SK-N-MC (cell line): ENCODE data around the gene PPFIA4.

Experiments used
- DNase-seq: peaks from one replicate; pipeline ENCODE4 v3.0.0-alpha.2; 2011; ENCODE audit warnings: low read depth, low spot score
- H3K27ac ChIP-seq: fragments of 200-600 bp; sonication (generic); 2 replicates; pipeline ENCODE4 v1.5.1; 2016; ENCODE audit warnings: mixed run types
- H3K36me3 ChIP-seq: fragments of 200-600 bp; sonication (generic); 2 replicates; pipeline ENCODE4 v1.6.1; 2017; ENCODE audit warnings: antibody characterized with exemption, low read length, mixed read lengths; ENCODE audit not compliant: insufficient read depth
- H3K4me3 ChIP-seq: fragments of 200-600 bp; sonication (generic); 2 replicates; pipeline ENCODE4 v1.5.1; 2016
- H3K9ac ChIP-seq: fragments of 200-600 bp; sonication (generic); 2 replicates; pipeline ENCODE4 v1.8.0; 2017; ENCODE audit warnings: mixed run types, mixed read lengths; ENCODE audit not compliant: insufficient read length
- H3K9me3 ChIP-seq: fragments of 200-600 bp; sonication (generic); 2 replicates; pipeline ENCODE4 v1.6.1; 2017; ENCODE audit warnings: low read depth, mild to moderate bottlenecking, antibody characterized with exemption, low read length, moderate library complexity, mixed read lengths
- EZH2 ChIP-seq: fragments of 200-600 bp; sonication (generic); IDR thresholded peaks from one replicate; pipeline ENCODE4 v1.6.1; 2017; ENCODE audit warnings: antibody characterized with exemption
- FOXP2 ChIP-seq: optimal IDR thresholded peaks from 2 replicates; pipeline ENCODE3; 2011; ENCODE audit warnings: mild to moderate bottlenecking, moderate library complexity; ENCODE audit not compliant: insufficient read depth; ENCODE audit errors: extremely low read length, control extremely low read depth
- POLR2AphosphoS5 ChIP-seq: IDR thresholded peaks from 2 replicates; pipeline ENCODE4 v1.6.1; 2012; ENCODE audit warnings: mild to moderate bottlenecking, low read depth, low read length, borderline replicate concordance

The PPFIA4 gene

GRCh38 chr1:203028067-203028783 lies 1.9 kb downstream of the PPFIA4 start:
- TF ChIP-seq FOXP2: no peak
- no peak for TF ChIP-seq EZH2
- no peak for TF ChIP-seq POLR2AphosphoS5
- H3K27ac ChIP-seq: no peak overlapping the region
- no peaks in the 10 kb centered on the region for H3K9me3 ChIP-seq
- H3K4me3 ChIP-seq: no peak overlapping the region
- DNase-seq: no peak
- H3K9ac ChIP-seq: no peak overlapping the region
- peaks cover 27% of the 10 kb centered on the region for H3K36me3 ChIP-seq

GRCh38 chr1:203028784-203029553 lies 2.7 kb downstream of the PPFIA4 start:
- no peak overlapping the region for H3K27ac ChIP-seq
- peaks cover 20% of the 10 kb centered on the region for H3K36me3 ChIP-seq
- no peak for TF ChIP-seq EZH2
- TF ChIP-seq POLR2AphosphoS5: no peak
- no peak for TF ChIP-seq FOXP2

GRCh38 chr1:203031467-203031866 lies 5.2 kb downstream of the PPFIA4 start:
- no peak for TF ChIP-seq EZH2
- TF ChIP-seq FOXP2: no peak
- no peak for TF ChIP-seq POLR2AphosphoS5
- H3K9ac ChIP-seq: no peak overlapping the region
- no peak for DNase-seq
- no peaks in the 10 kb centered on the region for H3K36me3 ChIP-seq
- no peak overlapping the region for H3K27ac ChIP-seq
- no peaks in the 10 kb centered on the region for H3K9me3 ChIP-seq
- H3K4me3 ChIP-seq: no peak overlapping the region

More at GRCh38 chr1:203028784-203029553, 2.7 kb downstream of the PPFIA4 start:
- H3K9ac ChIP-seq: no peak overlapping the region
- no peak for DNase-seq
- no peaks in the 10 kb centered on the region for H3K9me3 ChIP-seq
- no peak overlapping the region for H3K4me3 ChIP-seq

- no peak for TF ChIP-seq FOXP2
- TF ChIP-seq POLR2AphosphoS5: no peak
- TF ChIP-seq EZH2: no peak
- H3K9me3 ChIP-seq: no peaks in the 10 kb centered on the region
- no peak overlapping the region for H3K9ac ChIP-seq
- no peak overlapping the region for H3K27ac ChIP-seq
- no peaks in the 10 kb centered on the region for H3K36me3 ChIP-seq
- no peak for DNase-seq
- no peak overlapping the region for H3K4me3 ChIP-seq
Measured at GRCh38 chr1:203033287-203033686, 7.0 kb downstream of the PPFIA4 start.

- TF ChIP-seq EZH2: no peak
- TF ChIP-seq POLR2AphosphoS5: no peak
- TF ChIP-seq FOXP2: no peak
- no peak overlapping the region for H3K9ac ChIP-seq
- no peak overlapping the region for H3K27ac ChIP-seq
Measured at GRCh38 chr1:203033917-203034316, 7.6 kb downstream of the PPFIA4 start.

GRCh38 chr1:203034422-203035110 lies 8.3 kb downstream of the PPFIA4 start:
- no peaks in the 10 kb centered on the region for H3K36me3 ChIP-seq
- DNase-seq: no peak
- H3K27ac ChIP-seq: no peak overlapping the region
- H3K9ac ChIP-seq: no peak overlapping the region
- no peaks in the 10 kb centered on the region for H3K9me3 ChIP-seq
- TF ChIP-seq POLR2AphosphoS5: no peak
- TF ChIP-seq EZH2: no peak
- no peak for TF ChIP-seq FOXP2
- H3K4me3 ChIP-seq: no peak overlapping the region

More at GRCh38 chr1:203033917-203034316, 7.6 kb downstream of the PPFIA4 start:
- no peaks in the 10 kb centered on the region for H3K36me3 ChIP-seq
- no peak for DNase-seq
- H3K9me3 ChIP-seq: no peaks in the 10 kb centered on the region
- H3K4me3 ChIP-seq: no peak overlapping the region

GRCh38 chr1:203035111-203036000 lies 9.1 kb downstream of the PPFIA4 start:
- Histone ChIP-seq H3K9ac (no peak overlapping the region), H3K27ac (no peak overlapping the region), H3K4me3 (no peak overlapping the region), H3K9me3 (no peaks in the 10 kb centered on the region), H3K36me3 (no peaks in the 10 kb centered on the region)
- TF ChIP-seq POLR2AphosphoS5: no peak
- TF ChIP-seq EZH2: no peak
- TF ChIP-seq FOXP2: no peak
- DNase-seq: no peak
